HepG2 (cell line): ENCODE results near the gene CAPN9. TPM values are rescaled to one million over a fixed set of nuclear protein-coding genes. Genes with fewer than 3 reads are reported as not detected.

Experiments used
- ATAC-seq: fragments of 200-7000 bp; cut with Tn5 transposase; 3 replicates; pipeline ENCODE4 v1.9.1; 2020; ENCODE audit warnings: mild to moderate bottlenecking, moderate library complexity
- BruUV-seq: library from RNA; stranded (reverse); fragments of 400-500 nt; replicated peaks from 2 replicates; lab custom pipeline; 2021; lab: Mats Ljungman, UMichigan
- CTCF ChIA-PET: fragments of 300-600 bp; formaldehyde crosslinking; extraction: SDS; loops from one replicate; lab custom pipeline; 2021; ENCODE audit warnings: low total read pairs, inconsistent platforms, low intra/inter-chr PET ratio; lab: Yijun Ruan, JAX
- POLR2A ChIA-PET: fragments of 350-600 bp; sonication (Branson Sonifier 250); formaldehyde crosslinking; loops from one replicate; lab custom pipeline; 2020; ENCODE audit warnings: antibody characterized with exemption, inconsistent platforms; lab: Yijun Ruan, JAX
- DNase-seq: peaks from one replicate; pipeline ENCODE4 v3.0.0-alpha.2; 2015; ENCODE audit warnings: low spot score
- FAIRE-seq: peaks from 3 replicates; lab custom pipeline; 2011; peaks lifted over from hg19 to GRCh38; lab: Jason Lieb, UNC
- H2AFZ ChIP-seq: one replicate; pipeline ENCODE4 v1.6.1; 2011; ENCODE audit warnings: low read length, inconsistent platforms
- H3K27ac ChIP-seq: fragments of 300-600 bp; 3 replicates; pipeline ENCODE4 v1.8.0; 2011; ENCODE audit warnings: mixed run types, mild to moderate bottlenecking, mixed read lengths, low read length, inconsistent platforms; ENCODE audit not compliant: insufficient read depth; ENCODE audit errors: extremely low read length
- H3K27me3 ChIP-seq, 2 experiments: fragments of 200-600 bp in 1 of 2; 2 replicates in 1 of 2; 3 replicates in 1 of 2; pipeline versions ENCODE4 v1.6.0 to v1.8.0; 2011; ENCODE audit warnings: low read length in 2 of 2, mild to moderate bottlenecking in 2 of 2, moderate library complexity in 2 of 2, inconsistent platforms in 1 of 2; ENCODE audit not compliant: insufficient read depth in 2 of 2, control insufficient read depth in 1 of 2
- H3K36me3 ChIP-seq, 2 experiments: fragments of 200-600 bp in 1 of 2; replicated peaks in 1 of 2; 2 replicates in 1 of 2; 3 replicates in 1 of 2; pipeline versions ENCODE4 v1.5.1 to v1.8.0; 2011; ENCODE audit warnings: low read length in 2 of 2, inconsistent platforms in 1 of 2; ENCODE audit not compliant: insufficient read depth in 2 of 2, control insufficient read depth in 1 of 2
- H3K4me1 ChIP-seq: 2 replicates; pipeline ENCODE4 v1.5.1; 2012; ENCODE audit warnings: low read length, inconsistent platforms; ENCODE audit not compliant: insufficient read depth
- H3K4me2 ChIP-seq: 2 replicates; pipeline ENCODE4 v1.6.0; 2011; ENCODE audit warnings: low read depth, low read length, inconsistent platforms
- H3K4me3 ChIP-seq, 3 experiments: fragments of 200-600 bp in 1 of 3; sonication (generic), shearing (Covaris generic) in 1 of 3; replicated peaks in 1 of 3; 2 replicates each; pipeline ENCODE4 v1.5.1; 2011 to 2016; ENCODE audit warnings: low read length in 3 of 3, inconsistent platforms in 2 of 3, low read depth in 2 of 3, mild to moderate bottlenecking in 2 of 3, control low read depth in 1 of 3, mixed read lengths in 1 of 3; ENCODE audit not compliant: insufficient read depth in 1 of 3
- H3K79me2 ChIP-seq: one replicate; pipeline ENCODE4 v1.6.1; 2011; ENCODE audit warnings: low read length, inconsistent platforms; ENCODE audit not compliant: insufficient read depth
- H3K9ac ChIP-seq: 2 replicates; pipeline ENCODE4 v1.6.0; 2011; ENCODE audit warnings: mild to moderate bottlenecking, low read depth, low read length, inconsistent platforms; ENCODE audit not compliant: insufficient read depth
- H3K9me3 ChIP-seq: 2 replicates; pipeline ENCODE4 v1.5.1; 2012; ENCODE audit warnings: mild to moderate bottlenecking, low read length
- H4K20me1 ChIP-seq: 2 replicates; pipeline ENCODE4 v1.6.0; 2011; ENCODE audit warnings: inconsistent platforms, mild to moderate bottlenecking, low read length, moderate library complexity; ENCODE audit not compliant: insufficient read depth
- ARID2 ChIP-seq: sonication (generic); formaldehyde crosslinking; IDR thresholded peaks from 2 replicates; pipeline ENCODE4 v1.8.1; 2022; ENCODE audit warnings: mild to moderate bottlenecking, missing genetic modification reagents, borderline replicate concordance
- ATF2 ChIP-seq: sonication (generic); formaldehyde crosslinking; IDR thresholded peaks from 2 replicates; pipeline ENCODE4 v1.4.0; 2020; ENCODE audit warnings: missing genetic modification reagents
- E2F1 ChIP-seq: sonication (generic); formaldehyde crosslinking; IDR thresholded peaks from 2 replicates; pipeline ENCODE4 v1.5.0; 2020; ENCODE audit warnings: missing genetic modification reagents
- HBP1 ChIP-seq: IDR thresholded peaks from 2 replicates; pipeline ENCODE4 v1.6.1; 2016; ENCODE audit warnings: low read depth, control low read depth
- MYC ChIP-seq: sonication (generic); formaldehyde crosslinking; IDR thresholded peaks from 2 replicates; pipeline ENCODE4 v1.9.0; 2021; ENCODE audit warnings: missing genetic modification reagents, borderline replicate concordance
- SP140L ChIP-seq: sonication (generic); formaldehyde crosslinking; IDR thresholded peaks from 2 replicates; pipeline ENCODE4 v1.4.0; 2020; ENCODE audit warnings: missing genetic modification reagents, borderline replicate concordance
- SYNCRIP ChIP-seq: fragments of 200-400 bp; formaldehyde crosslinking; IDR thresholded peaks from 2 replicates; pipeline ENCODE4 v1.6.1; 2018; ENCODE audit warnings: mild to moderate bottlenecking, low read depth, low read length; ENCODE audit not compliant: insufficient read depth
- TSC22D2 ChIP-seq: sonication (generic); formaldehyde crosslinking; IDR thresholded peaks from 2 replicates; pipeline ENCODE4 v1.5.1; 2020; ENCODE audit warnings: missing genetic modification reagents, mild to moderate bottlenecking, borderline replicate concordance
- ZNF501 ChIP-seq: sonication (generic); formaldehyde crosslinking; IDR thresholded peaks from 2 replicates; pipeline ENCODE4 v1.5.1; 2020; ENCODE audit warnings: mild to moderate bottlenecking, moderate library complexity, missing genetic modification reagents
- ZNF749 ChIP-seq: sonication (generic); formaldehyde crosslinking; IDR thresholded peaks from 2 replicates; pipeline ENCODE4 v1.8.0; 2022; ENCODE audit warnings: mild to moderate bottlenecking, missing genetic modification reagents, moderate library complexity, borderline replicate concordance
- ZNF788 ChIP-seq: sonication (generic); formaldehyde crosslinking; IDR thresholded peaks from 2 replicates; pipeline ENCODE4 v1.5.0; 2020; ENCODE audit warnings: mild to moderate bottlenecking, missing genetic modification reagents, borderline replicate concordance
- ZNF891 ChIP-seq: sonication (generic); formaldehyde crosslinking; IDR thresholded peaks from 2 replicates; pipeline ENCODE4 v1.5.0; 2020; ENCODE audit warnings: mild to moderate bottlenecking, missing genetic modification reagents
- ZSCAN9 ChIP-seq: IDR thresholded peaks from 2 replicates; pipeline ENCODE4 v1.6.1; 2016; ENCODE audit warnings: borderline replicate concordance
- WGBS: methylation state at CpG from one replicate; pipeline ENCODE4 v1.1.6; 2017; ENCODE audit warnings: low lambda C conversion rate; 5-methylcytosine and 5-hydroxymethylcytosine counted together
- in situ Hi-C: cut with HindIII; loops from 2 replicates; pipeline ENCODE4 v1.10.0; 2017; ENCODE audit warnings: low pct_unique_long_range_greater_than_20kb; ENCODE audit not compliant: extremely low pct_ligation_motif_present
- intact Hi-C: fragments of 100-400 bp; cut with micrococcal nuclease; formaldehyde crosslinking; loops from one replicate; pipeline ENCODE4 v1.10.0; 2022; ENCODE audit not compliant: unreplicated experiment
- polyA plus RNA-seq, 8 experiments: library from polyadenylated mRNA; depleted of rRNA in 3 of 8; stranded (reverse) in 7 of 8; unstranded in 1 of 8; fragments of >200 nt; fragmentation: Illumina TruSeq in 4 of 8; extraction: Trizol in 4 of 8; gene quantifications; 2 replicates each; pipeline versions ENCODE4 v1.2.1 to v1.2.3, GENCODE V29; 2011 to 2016; ENCODE audit warnings: low read depth in 4 of 8, missing spikeins in 1 of 8, mixed read lengths in 1 of 8; ENCODE audit not compliant: insufficient read depth in 1 of 8
- total RNA-seq, 5 experiments: library from RNA; depleted of rRNA; stranded (reverse); fragments of >200 nt; fragmentation: Illumina TruSeq; extraction: Trizol; gene quantifications; 2 replicates each; pipeline ENCODE4 v1.2.3, GENCODE V29; 2016; ENCODE audit warnings: low read depth in 1 of 5

The CAPN9 gene
- total and polyA plus RNA-seq, 2 of the 13 experiments (the other 11 are each of a cell fraction or from before 2014, with no cell fraction given): 0.04 to 0.31 TPM

- Histone ChIP-seq H3K79me2 (no peaks in the 10 kb centered on the region), H3K27ac (no peak overlapping the region)
- TF ChIP-seq ZNF749 (CRISPR knock-in tag) (no peak), ARID2 (CRISPR knock-in tag) (no peak), MYC (no peak), HBP1 (CRISPR knock-in tag) (no peak), ZNF501 (CRISPR knock-in tag) (no peak)
- TF ChIP-seq, all 625 proteins: peak for 0
- no peak overlapping the region for H3K4me3 ChIP-seq
- no peak for ATAC-seq
- intact Hi-C loops: no loop called here
- H3K9me3 ChIP-seq: peaks cover 7% of the 10 kb centered on the region; the same call in 1 of the 2 replicates
- FAIRE-seq: no peak
- H3K4me2 ChIP-seq: no peak overlapping the region
- peaks cover 6 to 26% of the 10 kb centered on the region in 2 experiments for H3K36me3 ChIP-seq
- whole genome bisulfite sequencing: 93% methylated on average over 6 of the region's 8 CpGs
- in situ Hi-C loops: no loop called here
- CTCF ChIA-PET: no interaction called here
- H4K20me1 ChIP-seq: no peaks in the 10 kb centered on the region
- no peaks in the 10 kb centered on the region for H3K27me3 ChIP-seq
- BruUV-seq: no TSS peak
- H3K9ac ChIP-seq: no peak overlapping the region
- no peaks in the 10 kb centered on the region for H3K4me1 ChIP-seq
- no peak for DNase-seq
- no peak overlapping the region for H2AFZ ChIP-seq
- POLR2A ChIA-PET: no interaction called here
Observed at GRCh38 chr1:230850547-230850946, 103.4 kb downstream of the CAPN9 start.

GRCh38 chr1:230851291-230851691 is 104.1 kb downstream of the CAPN9 start:
- H3K27ac ChIP-seq: no peak overlapping the region
- in situ Hi-C loops (no loop called here), intact Hi-C loops (no loop called here)
- no peaks in the 10 kb centered on the region for H4K20me1 ChIP-seq
- H3K9ac ChIP-seq: no peak overlapping the region
- ATAC-seq: no peak
- no peaks in the 10 kb centered on the region for H3K79me2 ChIP-seq
- H3K27me3 ChIP-seq: no peaks in the 10 kb centered on the region
- ChIA-PET POLR2A (no interaction called here), CTCF (no interaction called here)
- no peak for DNase-seq
- H3K4me3 ChIP-seq: no peak overlapping the region
- H3K9me3 ChIP-seq: peaks cover 7% of the 10 kb centered on the region; the same call in 1 of the 2 replicates
- H2AFZ ChIP-seq: no peak overlapping the region
- H3K36me3 ChIP-seq: peaks cover 6 to 28% of the 10 kb centered on the region in 2 experiments
- H3K4me1 ChIP-seq: no peaks in the 10 kb centered on the region
- no peak overlapping the region for H3K4me2 ChIP-seq
- 97% methylated on average over 4 of the region's 5 CpGs for WGBS
- BruUV-seq: no TSS peak
- FAIRE-seq: no peak
- TF ChIP-seq ZNF891: no peak
- TF ChIP-seq E2F1 (CRISPR knock-in tag): no peak
- no peak for TF ChIP-seq SYNCRIP
- TF ChIP-seq SP140L: no peak
- no peak for TF ChIP-seq TSC22D2 (CRISPR knock-in tag)
- TF ChIP-seq ZNF788 (CRISPR knock-in tag): no peak
- no peak for TF ChIP-seq ZSCAN9
- TF ChIP-seq ATF2 (CRISPR knock-in tag): no peak
